Measurements from ENCODE around the gene GLI3.

DNA sequence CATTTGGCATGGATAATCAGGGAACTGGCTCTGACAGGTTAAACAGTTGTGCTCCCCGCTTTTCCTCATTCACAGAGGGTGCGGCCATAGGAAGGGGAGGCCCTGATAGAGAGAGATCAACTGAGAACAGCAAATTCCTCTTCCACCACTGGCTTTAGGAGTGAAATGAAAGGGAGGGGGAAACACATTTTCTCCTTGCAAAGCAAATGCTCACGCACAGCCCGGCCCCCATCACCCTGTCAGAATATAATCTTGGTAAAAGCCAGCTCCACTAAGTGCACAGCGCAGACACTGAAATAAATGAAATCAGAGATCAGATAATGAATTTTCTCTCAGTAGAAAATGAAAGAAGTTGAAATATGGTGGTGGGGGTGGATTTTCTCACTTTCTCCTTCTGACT, 187.2 kb downstream of the GLI3 start:
- TF ChIP-seq, protein P1, sequence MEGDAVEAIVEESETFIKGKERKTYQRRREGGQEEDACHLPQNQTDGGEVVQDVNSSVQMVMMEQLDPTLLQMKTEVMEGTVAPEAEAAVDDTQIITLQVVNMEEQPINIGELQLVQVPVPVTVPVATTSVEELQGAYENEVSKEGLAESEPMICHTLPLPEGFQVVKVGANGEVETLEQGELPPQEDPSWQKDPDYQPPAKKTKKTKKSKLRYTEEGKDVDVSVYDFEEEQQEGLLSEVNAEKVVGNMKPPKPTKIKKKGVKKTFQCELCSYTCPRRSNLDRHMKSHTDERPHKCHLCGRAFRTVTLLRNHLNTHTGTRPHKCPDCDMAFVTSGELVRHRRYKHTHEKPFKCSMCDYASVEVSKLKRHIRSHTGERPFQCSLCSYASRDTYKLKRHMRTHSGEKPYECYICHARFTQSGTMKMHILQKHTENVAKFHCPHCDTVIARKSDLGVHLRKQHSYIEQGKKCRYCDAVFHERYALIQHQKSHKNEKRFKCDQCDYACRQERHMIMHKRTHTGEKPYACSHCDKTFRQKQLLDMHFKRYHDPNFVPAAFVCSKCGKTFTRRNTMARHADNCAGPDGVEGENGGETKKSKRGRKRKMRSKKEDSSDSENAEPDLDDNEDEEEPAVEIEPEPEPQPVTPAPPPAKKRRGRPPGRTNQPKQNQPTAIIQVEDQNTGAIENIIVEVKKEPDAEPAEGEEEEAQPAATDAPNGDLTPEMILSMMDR (IDR thresholded peaks at IDR 0.05): no peak
- no peak for TF ChIP-seq POLR2A (IDR thresholded peaks at IDR 0.05)

Data from heart left ventricle (tissue), 13 donors.